IMR-90 (cell line): ENCODE data around the gene HMGN1. TPM values are rescaled to one million over a fixed set of nuclear protein-coding genes. Genes with fewer than 3 reads are reported as not detected.

Source experiments
- ATAC-seq: fragments of 200-7000 bp; cut with Tn5 transposase; 2 replicates; pipeline ENCODE4 v1.9.1; 2020; ENCODE audit warnings: low read depth, mild to moderate bottlenecking, moderate library complexity
- BruUV-seq: library from RNA; stranded (reverse); fragments of 400-500 nt; replicated peaks from 2 replicates; lab custom pipeline; 2021; lab: Mats Ljungman, UMichigan
- CTCF ChIA-PET: fragments of 300-600 bp; formaldehyde crosslinking; extraction: SDS; loops from one replicate; lab custom pipeline; 2021; ENCODE audit warnings: antibody characterized with exemption; lab: Yijun Ruan, JAX
- POLR2A ChIA-PET: fragments of 300-600 bp; sonication (Branson Sonifier 250); formaldehyde crosslinking; loops from one replicate; lab custom pipeline; 2022; ENCODE audit warnings: antibody characterized with exemption; ENCODE audit not compliant: unreplicated experiment; lab: Charles Lee
- DNase-seq: peaks from one replicate; pipeline ENCODE4 v3.0.0; 2013
- H2AFZ ChIP-seq: replicated peaks from 2 replicates; pipeline ENCODE3; 2013; ENCODE audit warnings: low read length, mild to moderate bottlenecking; ENCODE audit not compliant: poor library complexity
- H2AK5ac ChIP-seq: 2 replicates; pipeline ENCODE4 v1.6.1; 2013; ENCODE audit warnings: low read depth, low read length, inconsistent platforms
- H2AK9ac ChIP-seq: replicated peaks from 2 replicates; pipeline ENCODE3; 2013; ENCODE audit warnings: mild to moderate bottlenecking, low read depth, low read length, moderate library complexity; ENCODE audit not compliant: poor library complexity
- H2BK120ac ChIP-seq: 2 replicates; pipeline ENCODE4 v1.6.1; 2013; ENCODE audit warnings: low read depth, low read length, inconsistent platforms
- H2BK15ac ChIP-seq: 3 replicates; pipeline ENCODE4 v1.6.1; 2013; ENCODE audit warnings: low read depth, low read length, inconsistent platforms
- H2BK20ac ChIP-seq: 2 replicates; pipeline ENCODE4 v1.6.1; 2013; ENCODE audit warnings: low read depth, mild to moderate bottlenecking, inconsistent platforms, low read length, moderate library complexity
- H2BK5ac ChIP-seq: 2 replicates; pipeline ENCODE4 v1.6.1; 2013; ENCODE audit warnings: mild to moderate bottlenecking, low read depth, low read length, inconsistent platforms; ENCODE audit not compliant: poor library complexity, severe bottlenecking
- H3K14ac ChIP-seq: replicated peaks from 2 replicates; pipeline ENCODE4 v1.6.1; 2013; ENCODE audit warnings: low read depth, low read length, inconsistent platforms
- H3K18ac ChIP-seq: 2 replicates; pipeline ENCODE4 v1.6.1; 2013; ENCODE audit warnings: low read depth, low read length, control low read depth
- H3K23ac ChIP-seq: 2 replicates; pipeline ENCODE4 v1.6.1; 2013; ENCODE audit warnings: low read depth, low read length, inconsistent platforms
- H3K27ac ChIP-seq: 2 replicates; pipeline ENCODE4 v1.5.1; 2013; ENCODE audit warnings: mild to moderate bottlenecking, control low read depth, low read length; ENCODE audit not compliant: insufficient read depth
- H3K27me3 ChIP-seq: 2 replicates; pipeline ENCODE4 v1.6.1; 2013; ENCODE audit warnings: low read length; ENCODE audit not compliant: control insufficient read depth, insufficient read depth
- H3K36me3 ChIP-seq: 2 replicates; pipeline ENCODE4 v1.6.1; 2013; ENCODE audit warnings: low read length, mixed read lengths; ENCODE audit not compliant: control insufficient read depth, insufficient read depth
- H3K4ac ChIP-seq: 2 replicates; pipeline ENCODE4 v1.6.1; 2013; ENCODE audit warnings: low read depth, low read length, inconsistent platforms
- H3K4me1 ChIP-seq: 2 replicates; pipeline ENCODE4 v1.6.1; 2013; ENCODE audit warnings: low read length, mixed read lengths; ENCODE audit not compliant: control insufficient read depth, insufficient read depth
- H3K4me2 ChIP-seq: 2 replicates; pipeline ENCODE4 v1.6.1; 2013; ENCODE audit warnings: low read depth, mild to moderate bottlenecking, control low read depth, low read length, moderate library complexity
- H3K4me3 ChIP-seq: 2 replicates; pipeline ENCODE4 v1.5.1; 2013; ENCODE audit warnings: low read depth, mild to moderate bottlenecking, control low read depth, low read length, moderate library complexity; ENCODE audit not compliant: insufficient read depth
- H3K56ac ChIP-seq: 2 replicates; pipeline ENCODE4 v1.6.1; 2013; ENCODE audit warnings: low read length, inconsistent platforms; ENCODE audit not compliant: insufficient read depth; ENCODE audit errors: extremely low read depth
- H3K79me1 ChIP-seq, 2 experiments: 2 replicates each; pipeline ENCODE4 v1.6.1; 2013; ENCODE audit warnings: low read length in 2 of 2, inconsistent platforms in 1 of 2, low read depth in 1 of 2
- H3K9ac ChIP-seq: 2 replicates; pipeline ENCODE4 v1.6.1; 2013; ENCODE audit warnings: low read depth, low read length, control low read depth
- H3K9me1 ChIP-seq: 2 replicates; pipeline ENCODE4 v1.6.1; 2013; ENCODE audit warnings: low read length, inconsistent platforms; ENCODE audit not compliant: insufficient read depth
- H3K9me3 ChIP-seq: 2 replicates; pipeline ENCODE4 v1.6.1; 2013; ENCODE audit warnings: low read length; ENCODE audit not compliant: control insufficient read depth, insufficient read depth
- H4K20me1 ChIP-seq: 2 replicates; pipeline ENCODE4 v1.6.1; 2013; ENCODE audit warnings: low read length, inconsistent platforms; ENCODE audit not compliant: insufficient read depth
- H4K5ac ChIP-seq: 2 replicates; pipeline ENCODE4 v1.6.1; 2013; ENCODE audit warnings: mild to moderate bottlenecking, low read depth, low read length, control low read depth
- H4K8ac ChIP-seq, 2 experiments: 2 replicates each; pipeline ENCODE4 v1.6.1; 2013; ENCODE audit warnings: low read depth in 2 of 2, low read length in 2 of 2, control low read depth in 1 of 2, inconsistent platforms in 1 of 2
- H4K91ac ChIP-seq: 2 replicates; pipeline ENCODE4 v1.6.1; 2013; ENCODE audit warnings: low read depth, low read length, inconsistent platforms; ENCODE audit not compliant: insufficient read depth
- CEBPB ChIP-seq: IDR thresholded peaks from 2 replicates; pipeline ENCODE4 v1.6.1; 2012; ENCODE audit warnings: low read depth, low read length, improper control_type of control experiment
- ELK1 ChIP-seq: fragments of 150-350 bp; IDR thresholded peaks from 2 replicates; pipeline ENCODE4 v1.6.1; 2016; ENCODE audit warnings: low read depth, mild to moderate bottlenecking, low read length, moderate library complexity, borderline replicate concordance
- FOS ChIP-seq: fragments of 150-350 bp; IDR thresholded peaks from 2 replicates; pipeline ENCODE4 v1.6.1; 2016; ENCODE audit warnings: low read depth, low read length
- MAFK ChIP-seq: IDR thresholded peaks from 2 replicates; pipeline ENCODE4 v1.6.1; 2012; ENCODE audit warnings: low read depth, low read length, improper control_type of control experiment
- MAZ ChIP-seq: IDR thresholded peaks from 2 replicates; pipeline ENCODE4 v1.6.1; 2012; ENCODE audit warnings: low read depth, mild to moderate bottlenecking, low read length, improper control_type of control experiment, moderate library complexity, borderline replicate concordance
- NFE2L2 ChIP-seq: fragments of 150-350 bp; IDR thresholded peaks from 2 replicates; pipeline ENCODE4 v1.6.1; 2016; ENCODE audit warnings: low read depth, mild to moderate bottlenecking, low read length
- RAD21 ChIP-seq: IDR thresholded peaks from 2 replicates; pipeline ENCODE4 v1.6.1; 2012; ENCODE audit warnings: low read length, improper control_type of control experiment
- RCOR1 ChIP-seq: IDR thresholded peaks from 2 replicates; pipeline ENCODE4 v1.6.1; 2012; ENCODE audit warnings: mild to moderate bottlenecking, low read length, improper control_type of control experiment; ENCODE audit not compliant: insufficient replicate concordance
- SMC3 ChIP-seq: fragments of 150-350 bp; IDR thresholded peaks from 2 replicates; pipeline ENCODE4 v1.6.1; 2016; ENCODE audit warnings: low read depth, mild to moderate bottlenecking, antibody characterized with exemption, low read length, moderate library complexity
- WGBS, 2 experiments: methylation state at CpG; one replicate each; pipeline versions ENCODE4 v1.1.5 to v1.1.7; 2013; ENCODE audit warnings: missing lambda C conversion rate in 2 of 2; ENCODE audit not compliant: insufficient read length in 1 of 2; ENCODE audit errors: extremely low coverage in 2 of 2; 5-methylcytosine and 5-hydroxymethylcytosine counted together
- dilution Hi-C: fragments of 300-500 bp; cut with HindIII; formaldehyde crosslinking; loops from one replicate; pipeline ENCODE4 v1.14.3; 2018; ENCODE audit warnings: low sequenced_read_pairs; ENCODE audit not compliant: unreplicated experiment
- in situ Hi-C: fragments of 300-500 bp; cut with MboI; formaldehyde crosslinking; loops from 3 replicates; pipeline ENCODE4 v1.14.3; 2019; ENCODE audit warnings: low sequenced_read_pairs, inconsistent platforms, mixed read lengths
- intact Hi-C: fragments of 100-400 bp; cut with micrococcal nuclease; formaldehyde crosslinking; loops from 2 replicates; pipeline ENCODE4 v1.10.0; 2022
- polyA plus RNA-seq, 3 experiments: library from polyadenylated mRNA; depleted of rRNA; stranded (reverse); fragments of >200 nt; gene quantifications; 2 replicates each; pipeline ENCODE4 v1.2.3, GENCODE V29; 2012; ENCODE audit warnings: low replicate concordance in 1 of 3
- total RNA-seq: library from RNA; depleted of rRNA; stranded (reverse); fragments of >200 nt; gene quantifications from 2 replicates; pipeline ENCODE4 v1.2.3, GENCODE V29; 2012

Gene HMGN1
- total and polyA plus RNA-seq, 2 of the 4 experiments (the other 2 are of a cell fraction), result 55.2 to 155 TPM

GRCh38 chr21:39347537-39347936 lies 1.4 kb downstream of the HMGN1 start:
- Histone ChIP-seq H2AK9ac (no peak overlapping the region), H2BK5ac (peak overlapping the region; percentile 91), H2AK5ac (peak overlapping the region; percentile 43; the same call in 1 of the 2 replicates), H3K27me3 (no peaks in the 10 kb centered on the region), H3K9me3 (no peaks in the 10 kb centered on the region), H4K5ac (no peak overlapping the region; the same call in 1 of the 2 replicates), H3K4me1 (peaks cover 5% of the 10 kb centered on the region), H2BK20ac (peak overlapping the region; percentile 39; the same call in 1 of the 2 replicates), H3K18ac (no peak overlapping the region; the same call in 1 of the 2 replicates), H3K9ac (peak overlapping the region; percentile 90; the same call in 1 of the 2 replicates), H4K20me1 (peaks cover 38% of the 10 kb centered on the region; the same call in 1 of the 2 replicates), H3K27ac (peak overlapping the region; percentile 39; the same call in 1 of the 2 replicates), H3K4me3 (peak overlapping the region; percentile 94), H3K36me3 (peaks cover 17% of the 10 kb centered on the region), H3K23ac (peak overlapping the region; percentile 98), H3K9me1 (peaks cover 4% of the 10 kb centered on the region; the same call in 1 of the 2 replicates), H4K91ac (no peak overlapping the region), H2BK15ac (peak overlapping the region; percentile 54; the same call in 1 of the 3 replicates), H2BK120ac (no peak overlapping the region), H3K4me2 (peak overlapping the region; percentile 100), H3K4ac (peak overlapping the region; percentile 52), H4K8ac (peak overlapping the region in 1 of 2 experiments; percentile 34; a peak in 2 of 4 replicates), H3K79me1 (peaks cover 21 to 41% of the 10 kb centered on the region in 2 experiments), H3K56ac (peak overlapping the region; percentile 57; the same call in 1 of the 2 replicates), H3K14ac (peak overlapping the region; percentile 98), H2AFZ (no peak overlapping the region)
- DNase-seq (no peak), ATAC-seq (no peak)
- no TSS peak for BruUV-seq
- in situ Hi-C loops (no loop called here), intact Hi-C loops (loop anchor here (1.0 kb wide), 1 partner anchor 33 kb away; no protein-coding TSS in a partner anchor), dilution Hi-C loops (no loop called here)
- CTCF ChIA-PET, result interaction anchor here (1.0 to 1.2 kb wide), 2 partner anchors 14 to 40 kb away, joined by 3 to 4 read pairs; no protein-coding TSS in a partner anchor
- POLR2A ChIA-PET, result interaction anchor here (0.5 to 1.1 kb wide), 2 partner anchors 46 to 64 kb away, joined by 3 read pairs; no protein-coding TSS in a partner anchor
- TF ChIP-seq MAFK (no peak), RCOR1 (no peak), RAD21 (no peak), NFE2L2 (no peak), SMC3 (no peak), ELK1 (no peak), FOS (no peak), MAZ (no peak), CEBPB (no peak)
- 20% methylated on average over 2 of the region's 10 CpGs; no CpG with 5 or more reads in 1 of the 2 experiments for WGBS, 2 experiments
